Measurements from ENCODE around the gene CD300LG. TPM values are rescaled to one million over a fixed set of nuclear protein-coding genes. Genes with fewer than 3 reads are reported as not detected.

Gene CD300LG
- total and polyA plus RNA-seq, 7 experiments from 2014 or later, result not detected

GRCh38 chr17:43814714-43815113, 32.3 kb upstream of the CD300LG start:
- intact Hi-C loops (cut with micrococcal nuclease), result no loop called here

GRCh38 chr17:43816336-43817320, 30.3 kb upstream of the CD300LG start:
- H3K4me3 Mint-ChIP-seq, result no peak overlapping the region
- H3K4me1 Mint-ChIP-seq, result peaks cover 0 to 3% (median 0%) of the 10 kb centered on the region in 7 donors
- DNase-seq (no peak), ATAC-seq (no peak)
- H3K9me3 Mint-ChIP-seq, result no peaks in the 10 kb centered on the region
- no peak overlapping the region for H3K4me3 ChIP-seq (ENCODE audit: low read length)
- no peaks in the 10 kb centered on the region for H3K36me3 ChIP-seq (ENCODE audit: control insufficient read depth in 2 of 3, insufficient read depth in 3 of 3, low read length in 3 of 3)
- H3K9me3 ChIP-seq (ENCODE audit: control insufficient read depth in 2 of 3, low read length in 3 of 3), result no peaks in the 10 kb centered on the region
- H3K4me1 ChIP-seq (ENCODE audit: control insufficient read depth in 2 of 2, insufficient read depth in 2 of 2, low read length in 2 of 2), result no peaks in the 10 kb centered on the region
- ChIA-PET POLR2A (no interaction called here), CTCF (no interaction called here)
- no peaks in the 10 kb centered on the region for H3K27me3 ChIP-seq (ENCODE audit: control insufficient read depth in 2 of 2, insufficient read depth in 2 of 2, low read length in 2 of 2)
- H3K27ac Mint-ChIP-seq, result no peak overlapping the region
- H3K27me3 Mint-ChIP-seq, result no peaks in the 10 kb centered on the region
- H3K36me3 Mint-ChIP-seq, result no peaks in the 10 kb centered on the region
- intact Hi-C loops (cut with micrococcal nuclease), result no loop called here
- H3K27ac ChIP-seq (ENCODE audit: low read depth, low read length), result no peak overlapping the region

More at GRCh38 chr17:43814714-43815113, 32.3 kb upstream of the CD300LG start:
- DNase-seq, result no peak
- no peaks in the 10 kb centered on the region for H3K9me3 Mint-ChIP-seq
- H3K4me3 Mint-ChIP-seq, result no peak overlapping the region
- H3K4me1 Mint-ChIP-seq, result peaks cover 0 to 3% (median 0%) of the 10 kb centered on the region in 7 donors
- Histone ChIP-seq H3K4me3 (ENCODE audit: low read length) (no peak overlapping the region), H3K4me1 (ENCODE audit: control insufficient read depth in 2 of 2, insufficient read depth in 2 of 2, low read length in 2 of 2) (no peaks in the 10 kb centered on the region), H3K36me3 (ENCODE audit: control insufficient read depth in 2 of 3, insufficient read depth in 3 of 3, low read length in 3 of 3) (no peaks in the 10 kb centered on the region), H3K27ac (ENCODE audit: low read depth, low read length) (no peak overlapping the region), H3K9me3 (ENCODE audit: control insufficient read depth in 2 of 3, low read length in 3 of 3) (no peaks in the 10 kb centered on the region), H3K27me3 (ENCODE audit: control insufficient read depth in 2 of 2, insufficient read depth in 2 of 2, low read length in 2 of 2) (no peaks in the 10 kb centered on the region)
- peaks cover 0 to 12% (median 0%) of the 10 kb centered on the region in 5 donors for H3K27me3 Mint-ChIP-seq
- ChIA-PET CTCF (no interaction called here), POLR2A (no interaction called here)
- peak overlapping the region in 1 of 9 donors; percentile 4 for H3K27ac Mint-ChIP-seq
- ATAC-seq, result no peak
- H3K36me3 Mint-ChIP-seq, result no peaks in the 10 kb centered on the region

GRCh38 chr17:43817826-43818225, 29.1 kb upstream of the CD300LG start:
- ATAC-seq (no peak), DNase-seq (no peak)
- H3K4me1 ChIP-seq (ENCODE audit: control insufficient read depth in 2 of 2, insufficient read depth in 2 of 2, low read length in 2 of 2), result no peaks in the 10 kb centered on the region
- Mint-ChIP-seq H3K9me3 (no peaks in the 10 kb centered on the region), H3K27me3 (peaks cover 0 to 2% (median 0%) of the 10 kb centered on the region in 5 donors), H3K4me3 (no peak overlapping the region), H3K36me3 (no peaks in the 10 kb centered on the region), H3K27ac (no peak overlapping the region), H3K4me1 (peaks cover 0 to 3% (median 0%) of the 10 kb centered on the region in 7 donors)
- no peaks in the 10 kb centered on the region for H3K36me3 ChIP-seq (ENCODE audit: control insufficient read depth in 2 of 3, insufficient read depth in 3 of 3, low read length in 3 of 3)
- no peaks in the 10 kb centered on the region for H3K9me3 ChIP-seq (ENCODE audit: control insufficient read depth in 2 of 3, low read length in 3 of 3)
- intact Hi-C loops (cut with micrococcal nuclease), result no loop called here
- H3K4me3 ChIP-seq (ENCODE audit: low read length), result no peak overlapping the region
- ChIA-PET CTCF (no interaction called here), POLR2A (no interaction called here)
- no peaks in the 10 kb centered on the region for H3K27me3 ChIP-seq (ENCODE audit: control insufficient read depth in 2 of 2, insufficient read depth in 2 of 2, low read length in 2 of 2)
- H3K27ac ChIP-seq (ENCODE audit: low read depth, low read length), result no peak overlapping the region

- POLR2A ChIA-PET, result no interaction called here
- CTCF ChIA-PET, result interaction anchor here (0.7 kb wide), 1 partner anchor 60 kb away, joined by 3 read pairs; no protein-coding TSS in a partner anchor
- H3K27ac ChIP-seq (ENCODE audit: low read depth, low read length), result no peak overlapping the region
- no peaks in the 10 kb centered on the region for H3K36me3 ChIP-seq (ENCODE audit: control insufficient read depth in 2 of 3, insufficient read depth in 3 of 3, low read length in 3 of 3)
- DNase-seq (no peak), ATAC-seq (no peak)
- no peaks in the 10 kb centered on the region for H3K9me3 ChIP-seq (ENCODE audit: control insufficient read depth in 2 of 3, low read length in 3 of 3)
- H3K27me3 ChIP-seq (ENCODE audit: control insufficient read depth in 2 of 2, insufficient read depth in 2 of 2, low read length in 2 of 2), result no peaks in the 10 kb centered on the region
- Mint-ChIP-seq H3K27me3 (peaks cover 0 to 6% (median 0%) of the 10 kb centered on the region in 5 donors), H3K36me3 (no peaks in the 10 kb centered on the region), H3K27ac (no peak overlapping the region), H3K4me3 (no peak overlapping the region), H3K9me3 (no peaks in the 10 kb centered on the region), H3K4me1 (peaks cover 0 to 3% (median 0%) of the 10 kb centered on the region in 7 donors)
- intact Hi-C loops (cut with micrococcal nuclease), result no loop called here
- H3K4me3 ChIP-seq (ENCODE audit: low read length), result no peak overlapping the region
- no peaks in the 10 kb centered on the region for H3K4me1 ChIP-seq (ENCODE audit: control insufficient read depth in 2 of 2, insufficient read depth in 2 of 2, low read length in 2 of 2)
These were observed 28.0 kb upstream of the CD300LG start for GRCh38 chr17:43818966-43819365.

- Mint-ChIP-seq H3K9me3 (no peaks in the 10 kb centered on the region), H3K27me3 (peaks cover 0 to 6% (median 0%) of the 10 kb centered on the region in 5 donors), H3K4me1 (no peaks in the 10 kb centered on the region), H3K4me3 (no peak overlapping the region), H3K36me3 (no peaks in the 10 kb centered on the region), H3K27ac (no peak overlapping the region)
- no peaks in the 10 kb centered on the region for H3K9me3 ChIP-seq (ENCODE audit: control insufficient read depth in 2 of 3, low read length in 3 of 3)
- H3K36me3 ChIP-seq (ENCODE audit: control insufficient read depth in 2 of 3, insufficient read depth in 3 of 3, low read length in 3 of 3), result no peaks in the 10 kb centered on the region
- intact Hi-C loops (cut with micrococcal nuclease), result no loop called here
- no peaks in the 10 kb centered on the region for H3K4me1 ChIP-seq (ENCODE audit: control insufficient read depth in 2 of 2, insufficient read depth in 2 of 2, low read length in 2 of 2)
- no peak overlapping the region for H3K4me3 ChIP-seq (ENCODE audit: low read length)
- no peak overlapping the region for H3K27ac ChIP-seq (ENCODE audit: low read depth, low read length)
- no peaks in the 10 kb centered on the region for H3K27me3 ChIP-seq (ENCODE audit: control insufficient read depth in 2 of 2, insufficient read depth in 2 of 2, low read length in 2 of 2)
- ChIA-PET POLR2A (no interaction called here), CTCF (interaction anchor here (0.6 kb wide), 1 partner anchor 171 kb away, joined by 4 read pairs; no protein-coding TSS in a partner anchor)
- DNase-seq (no peak), ATAC-seq (no peak)
These were observed 26.2 kb upstream of the CD300LG start for GRCh38 chr17:43820759-43821158.

GRCh38 chr17:43822570-43823190, 24.3 kb upstream of the CD300LG start:
- Mint-ChIP-seq H3K4me1 (no peaks in the 10 kb centered on the region), H3K27me3 (peaks cover 0 to 6% (median 0%) of the 10 kb centered on the region in 5 donors), H3K27ac (no peak overlapping the region), H3K4me3 (no peak overlapping the region), H3K36me3 (no peaks in the 10 kb centered on the region), H3K9me3 (no peaks in the 10 kb centered on the region)
- Histone ChIP-seq H3K4me1 (ENCODE audit: control insufficient read depth in 2 of 2, insufficient read depth in 2 of 2, low read length in 2 of 2) (no peaks in the 10 kb centered on the region), H3K36me3 (ENCODE audit: control insufficient read depth in 2 of 3, insufficient read depth in 3 of 3, low read length in 3 of 3) (no peaks in the 10 kb centered on the region), H3K4me3 (ENCODE audit: low read length) (no peak overlapping the region), H3K27ac (ENCODE audit: low read depth, low read length) (no peak overlapping the region), H3K27me3 (ENCODE audit: control insufficient read depth in 2 of 2, insufficient read depth in 2 of 2, low read length in 2 of 2) (no peaks in the 10 kb centered on the region), H3K9me3 (ENCODE audit: control insufficient read depth in 2 of 3, low read length in 3 of 3) (no peaks in the 10 kb centered on the region)
- intact Hi-C loops (cut with micrococcal nuclease), result no loop called here
- DNase-seq, result no peak
- ChIA-PET CTCF (interaction anchor here (0.6 kb wide), 1 partner anchor 31 kb away, joined by 6 read pairs; no protein-coding TSS in a partner anchor), POLR2A (no interaction called here)
- no peak for ATAC-seq

Measured in naive thymus-derived CD4-positive, alpha-beta T cell (primary cell).